Smooth muscle cell (in vitro differentiated cells): ENCODE results near the gene ATXN1. TPM values are rescaled to one million over a fixed set of nuclear protein-coding genes. Genes with fewer than 3 reads are reported as not detected.

Source experiments
- DNase-seq: peaks from one replicate; lab custom pipeline; 2025; ENCODE audit not compliant: unreplicated experiment; lab: John Stamatoyannopoulos, UW
- H2AFZ ChIP-seq: fragments of 200-600 bp; sonication (generic); 2 replicates; pipeline ENCODE4 v1.6.0; 2016; ENCODE audit warnings: antibody characterized with exemption, low read depth, mild to moderate bottlenecking
- H3F3A ChIP-seq: fragments of 200-600 bp; sonication (generic); 2 replicates; pipeline ENCODE4 v1.6.0; 2017; ENCODE audit warnings: antibody characterized with exemption, low read depth
- H3K27ac ChIP-seq: fragments of 200-600 bp; sonication (generic); 2 replicates; pipeline ENCODE4 v1.5.1; 2016; ENCODE audit warnings: low read depth, mild to moderate bottlenecking
- H3K27me3 ChIP-seq: fragments of 200-600 bp; sonication (generic); 2 replicates; pipeline ENCODE4 v1.6.1; 2016; ENCODE audit warnings: low read depth, mild to moderate bottlenecking
- H3K36me3 ChIP-seq: fragments of 200-600 bp; sonication (generic); 2 replicates; pipeline ENCODE4 v1.5.1; 2016; ENCODE audit warnings: low read depth
- H3K4me1 ChIP-seq: fragments of 200-600 bp; sonication (generic); 2 replicates; pipeline ENCODE4 v1.5.1; 2016; ENCODE audit warnings: low read depth
- H3K4me2 ChIP-seq: fragments of 200-600 bp; sonication (generic); 2 replicates; pipeline ENCODE4 v1.6.0; 2016; ENCODE audit warnings: mild to moderate bottlenecking
- H3K4me3 ChIP-seq: fragments of 200-600 bp; sonication (generic); 2 replicates; pipeline ENCODE4 v1.5.1; 2016; ENCODE audit warnings: mild to moderate bottlenecking
- H3K79me2 ChIP-seq: fragments of 200-600 bp; sonication (generic); 2 replicates; pipeline ENCODE4 v1.6.0; 2016; ENCODE audit warnings: low read depth, mild to moderate bottlenecking
- H3K9ac ChIP-seq: fragments of 200-600 bp; sonication (generic); 2 replicates; pipeline ENCODE4 v1.6.0; 2016; ENCODE audit warnings: low read depth
- H3K9me3 ChIP-seq: fragments of 200-600 bp; sonication (generic); replicated peaks from 2 replicates; pipeline ENCODE4 v1.5.1; 2016; ENCODE audit warnings: low read depth
- H4K20me1 ChIP-seq: fragments of 200-600 bp; sonication (generic); 2 replicates; pipeline ENCODE4 v1.6.0; 2016; ENCODE audit warnings: low read depth
- CTCF ChIP-seq: fragments of 200-600 bp; sonication (generic); IDR thresholded peaks from 2 replicates; pipeline ENCODE4 v1.5.1; 2017; ENCODE audit warnings: borderline replicate concordance, mild to moderate bottlenecking, antibody characterized with exemption; ENCODE audit not compliant: insufficient read depth, poor library complexity, severe bottlenecking
- WGBS: methylation state at CpG from one replicate; pipeline ENCODE4 v1.1.7; 2016; ENCODE audit warnings: low lambda C conversion rate; 5-methylcytosine and 5-hydroxymethylcytosine counted together
- polyA plus RNA-seq: library from polyadenylated mRNA; unstranded; fragments of >200 nt; fragmentation: Nextera tagmentation; extraction: Ambion mirVana; gene quantifications from 2 replicates; pipeline ENCODE4 v1.2.1, GENCODE V29; 2016
- total RNA-seq: library from RNA; depleted of rRNA; stranded (reverse); fragments of >200 nt; gene quantifications from 2 replicates; pipeline ENCODE4 v1.2.3, GENCODE V29; 2014

The ATXN1 gene
- total and polyA plus RNA-seq, 2 experiments from 2014 or later: 17.9 to 40.6 TPM

GRCh38 chr6:16301511-16301910 is 459.7 kb downstream of the ATXN1 start:
- 91% methylated on average over 7 of the region's 7 CpGs for WGBS
- Histone ChIP-seq H2AFZ (no peak overlapping the region), H3K4me2 (no peak overlapping the region), H3K79me2 (no peaks in the 10 kb centered on the region), H3K9ac (no peak overlapping the region), H3K27ac (no peak overlapping the region), H3K27me3 (no peaks in the 10 kb centered on the region), H4K20me1 (peaks cover 12% of the 10 kb centered on the region), H3K4me3 (no peak overlapping the region), H3K4me1 (no peaks in the 10 kb centered on the region), H3F3A (no peaks in the 10 kb centered on the region), H3K9me3 (no peaks in the 10 kb centered on the region), H3K36me3 (no peaks in the 10 kb centered on the region)
- no peak for DNase-seq
- TF ChIP-seq CTCF: no peak

DNA sequence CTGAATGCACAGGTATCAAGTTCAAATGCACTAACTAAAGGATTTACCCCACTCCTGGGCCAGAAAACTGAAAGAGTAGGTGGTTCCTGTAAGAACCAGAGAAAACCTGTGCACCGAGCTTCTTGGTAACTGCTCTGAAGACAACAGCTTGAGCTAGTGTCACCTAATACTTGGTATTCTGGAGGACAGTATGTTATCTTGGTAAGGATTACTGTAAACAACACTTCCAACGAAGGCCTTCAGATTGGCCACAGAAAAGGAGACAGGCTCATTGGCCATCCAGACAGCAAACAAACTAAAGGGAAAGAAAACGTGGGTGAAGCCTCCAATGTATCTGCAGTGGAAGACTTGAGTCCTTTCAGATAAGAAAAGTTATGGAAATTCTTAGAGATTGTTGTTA is 461.4 kb downstream of the ATXN1 start:
- H3K27me3 ChIP-seq: no peaks in the 10 kb centered on the region
- no peaks in the 10 kb centered on the region for H3K4me1 ChIP-seq
- TF ChIP-seq CTCF: no peak
- H3F3A ChIP-seq: no peaks in the 10 kb centered on the region
- no peak for DNase-seq
- H3K9ac ChIP-seq: no peak overlapping the region
- H3K4me3 ChIP-seq: no peak overlapping the region
- 62% methylated on average over 3 of the region's 3 CpGs for WGBS
- H3K79me2 ChIP-seq: no peaks in the 10 kb centered on the region
- H3K36me3 ChIP-seq: no peaks in the 10 kb centered on the region
- peaks cover 10% of the 10 kb centered on the region for H4K20me1 ChIP-seq
- no peak overlapping the region for H3K4me2 ChIP-seq
- no peaks in the 10 kb centered on the region for H3K9me3 ChIP-seq
- H3K27ac ChIP-seq: no peak overlapping the region
- no peak overlapping the region for H2AFZ ChIP-seq

DNA sequence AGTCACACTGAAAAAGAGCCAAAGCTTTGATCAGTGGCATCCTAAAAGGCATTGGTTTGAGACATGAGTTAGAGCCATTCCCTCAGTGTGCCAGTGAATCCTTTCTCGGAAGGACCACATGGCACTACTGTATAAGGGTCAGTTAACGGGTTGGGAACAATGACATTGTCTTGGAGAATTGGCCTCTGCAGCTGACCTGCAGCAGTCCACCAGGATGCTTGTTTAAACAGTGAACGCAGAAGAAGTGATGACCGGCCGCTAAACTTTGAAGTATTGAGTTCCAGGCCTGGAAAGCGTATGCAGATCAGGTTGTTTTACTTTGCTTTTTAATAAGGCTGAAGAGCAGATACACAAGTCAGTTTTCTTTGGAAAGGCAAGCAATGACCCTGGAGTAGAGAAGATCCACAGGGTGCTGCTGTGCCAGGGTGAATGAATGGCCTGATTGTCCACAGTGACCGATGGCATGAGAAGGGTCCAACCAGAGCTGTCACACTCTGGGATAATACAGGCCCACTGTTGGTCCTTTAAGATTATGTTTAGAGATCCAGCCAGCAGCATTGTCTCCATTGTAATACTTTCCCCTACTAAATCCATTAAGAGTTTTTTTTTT is 465.1 kb downstream of the ATXN1 start:
- H3K27ac ChIP-seq: no peak overlapping the region
- no peak overlapping the region for H3K4me2 ChIP-seq
- no peak for TF ChIP-seq CTCF
- peaks cover under 1% of the 10 kb centered on the region for H4K20me1 ChIP-seq
- H3K79me2 ChIP-seq: no peaks in the 10 kb centered on the region
- no peaks in the 10 kb centered on the region for H3F3A ChIP-seq
- H3K9me3 ChIP-seq: no peaks in the 10 kb centered on the region
- H3K9ac ChIP-seq: no peak overlapping the region
- no peak overlapping the region for H2AFZ ChIP-seq
- 98% methylated on average over 7 of the region's 7 CpGs for WGBS
- H3K4me1 ChIP-seq: no peaks in the 10 kb centered on the region
- H3K36me3 ChIP-seq: no peaks in the 10 kb centered on the region
- no peak for DNase-seq
- H3K4me3 ChIP-seq: no peak overlapping the region
- no peaks in the 10 kb centered on the region for H3K27me3 ChIP-seq

GRCh38 chr6:16295471-16295870 is 465.8 kb downstream of the ATXN1 start:
- Histone ChIP-seq H3K27me3 (no peaks in the 10 kb centered on the region), H3F3A (no peaks in the 10 kb centered on the region), H3K4me3 (no peak overlapping the region), H3K9me3 (no peaks in the 10 kb centered on the region), H2AFZ (no peak overlapping the region), H3K4me2 (no peak overlapping the region), H3K9ac (no peak overlapping the region), H3K27ac (no peak overlapping the region), H3K79me2 (no peaks in the 10 kb centered on the region), H3K4me1 (no peaks in the 10 kb centered on the region), H4K20me1 (no peaks in the 10 kb centered on the region), H3K36me3 (no peaks in the 10 kb centered on the region)
- no peak for TF ChIP-seq CTCF
- WGBS: 95% methylated on average over 5 of the region's 5 CpGs
- DNase-seq: no peak
